Measurements from ENCODE around the gene ERG.

Gene ERG

DNA sequence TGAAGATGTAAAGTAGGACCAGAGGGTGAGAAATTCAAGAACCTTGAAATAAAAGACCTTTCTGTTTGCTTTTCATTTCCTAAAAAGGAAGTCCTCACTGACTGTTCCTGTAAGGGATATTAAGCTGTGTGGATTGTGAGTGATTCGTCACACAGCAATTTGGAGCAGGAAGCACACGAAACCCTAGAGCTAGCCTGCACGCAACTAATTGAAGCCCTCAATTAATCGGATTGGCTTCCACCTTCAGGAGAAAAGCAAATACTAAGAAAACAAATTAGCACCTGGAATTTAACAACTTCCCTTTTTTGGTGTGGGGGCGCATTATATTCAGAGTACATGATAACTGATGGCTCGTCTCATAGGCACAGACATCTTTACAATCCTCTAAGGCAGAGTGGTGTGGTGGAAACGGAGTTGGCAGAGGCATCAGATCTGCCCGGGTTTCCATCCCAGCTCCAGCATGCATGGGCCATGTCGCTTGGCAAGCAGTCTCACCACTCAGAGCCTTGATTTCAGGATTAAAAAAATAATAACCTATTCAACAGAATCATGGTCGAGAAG lies 146.2 kb downstream of the ERG start:
- no peak for DNase-seq
- Mint-ChIP-seq H3K4me1 (ENCODE audit: low read depth) (peaks cover 41% of the 10 kb centered on the region), H3K27me3 (peaks cover 15% of the 10 kb centered on the region), H3K36me3 (ENCODE audit: low read depth) (no peaks in the 10 kb centered on the region), H3K27ac (no peak overlapping the region), H3K4me3 (no peak overlapping the region), H3K9me3 (no peaks in the 10 kb centered on the region)

GRCh38 chr21:38351176-38351959 lies 146.9 kb downstream of the ERG start:
- Mint-ChIP-seq H3K4me3 (no peak overlapping the region), H3K9me3 (no peaks in the 10 kb centered on the region), H3K4me1 (ENCODE audit: low read depth) (peaks cover 41% of the 10 kb centered on the region), H3K27ac (peak overlapping the region; percentile 31), H3K36me3 (ENCODE audit: low read depth) (no peaks in the 10 kb centered on the region), H3K27me3 (peaks cover 15% of the 10 kb centered on the region)
- no peak for DNase-seq

- H3K27me3 Mint-ChIP-seq = peaks cover 15% of the 10 kb centered on the region
- no peaks in the 10 kb centered on the region for H3K36me3 Mint-ChIP-seq (ENCODE audit: low read depth)
- no peaks in the 10 kb centered on the region for H3K9me3 Mint-ChIP-seq
- no peak overlapping the region for H3K4me3 Mint-ChIP-seq
- H3K27ac Mint-ChIP-seq = no peak overlapping the region
- peaks cover 41% of the 10 kb centered on the region for H3K4me1 Mint-ChIP-seq (ENCODE audit: low read depth)
- no peak for DNase-seq
Measured at GRCh38 chr21:38350684-38351083, 147.6 kb downstream of the ERG start.

GRCh38 chr21:38349977-38350376 lies 148.3 kb downstream of the ERG start:
- no peak overlapping the region for H3K4me3 Mint-ChIP-seq
- H3K9me3 Mint-ChIP-seq = no peaks in the 10 kb centered on the region
- no peaks in the 10 kb centered on the region for H3K36me3 Mint-ChIP-seq (ENCODE audit: low read depth)
- no peak for DNase-seq
- peaks cover 41% of the 10 kb centered on the region for H3K4me1 Mint-ChIP-seq (ENCODE audit: low read depth)
- peak overlapping the region; percentile 85 for H3K27ac Mint-ChIP-seq
- peaks cover 15% of the 10 kb centered on the region for H3K27me3 Mint-ChIP-seq

- H3K27ac Mint-ChIP-seq = peak overlapping the region; percentile 85
- DNase-seq = no peak
Measured at GRCh38 chr21:38349111-38349746, 149.0 kb downstream of the ERG start.

GRCh38 chr21:38346286-38346685 lies 152.0 kb downstream of the ERG start:
- no peak overlapping the region for H3K4me3 Mint-ChIP-seq
- H3K4me1 Mint-ChIP-seq (ENCODE audit: low read depth) = peaks cover 27% of the 10 kb centered on the region
- DNase-seq = no peak
- H3K27me3 Mint-ChIP-seq = peaks cover 8% of the 10 kb centered on the region
- H3K9me3 Mint-ChIP-seq = no peaks in the 10 kb centered on the region
- no peak overlapping the region for H3K27ac Mint-ChIP-seq
- H3K36me3 Mint-ChIP-seq (ENCODE audit: low read depth) = no peaks in the 10 kb centered on the region

More at GRCh38 chr21:38349111-38349746, 149.0 kb downstream of the ERG start:
- H3K27me3 Mint-ChIP-seq = peaks cover 12% of the 10 kb centered on the region
- H3K4me1 Mint-ChIP-seq (ENCODE audit: low read depth) = peaks cover 41% of the 10 kb centered on the region
- H3K36me3 Mint-ChIP-seq (ENCODE audit: low read depth) = no peaks in the 10 kb centered on the region
- no peak overlapping the region for H3K4me3 Mint-ChIP-seq
- H3K9me3 Mint-ChIP-seq = no peaks in the 10 kb centered on the region

GRCh38 chr21:38343691-38344090 lies 154.6 kb downstream of the ERG start:
- no peak overlapping the region for H3K4me3 Mint-ChIP-seq
- no peak overlapping the region for H3K27ac Mint-ChIP-seq
- H3K4me1 Mint-ChIP-seq (ENCODE audit: low read depth) = peaks cover 7% of the 10 kb centered on the region
- no peak for DNase-seq
- H3K36me3 Mint-ChIP-seq (ENCODE audit: low read depth) = no peaks in the 10 kb centered on the region
- H3K27me3 Mint-ChIP-seq = no peaks in the 10 kb centered on the region
- no peaks in the 10 kb centered on the region for H3K9me3 Mint-ChIP-seq

DNA sequence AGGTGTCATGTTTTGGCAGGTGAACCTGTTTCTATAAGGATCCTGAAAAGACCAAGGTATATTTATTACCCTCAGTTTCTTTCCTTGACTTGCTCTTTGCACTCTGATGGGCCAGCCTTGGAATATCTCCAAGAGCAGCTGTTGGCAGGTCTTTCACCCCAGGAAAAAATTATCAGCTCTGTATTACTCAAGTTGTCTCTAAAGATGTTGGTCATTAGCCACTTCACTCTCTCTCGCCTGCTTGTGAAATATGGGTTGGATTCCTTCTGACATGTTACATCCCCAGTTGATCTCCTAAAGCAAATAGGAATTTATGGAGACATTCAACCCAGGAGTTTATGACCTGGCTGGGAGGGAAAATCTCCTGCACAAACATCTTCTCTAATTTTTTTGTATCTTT lies 155.5 kb downstream of the ERG start:
- H3K27ac Mint-ChIP-seq = no peak overlapping the region
- no peak for DNase-seq
- no peaks in the 10 kb centered on the region for H3K36me3 Mint-ChIP-seq (ENCODE audit: low read depth)
- no peak overlapping the region for H3K4me3 Mint-ChIP-seq
- H3K27me3 Mint-ChIP-seq = no peaks in the 10 kb centered on the region
- no peaks in the 10 kb centered on the region for H3K4me1 Mint-ChIP-seq (ENCODE audit: low read depth)
- H3K9me3 Mint-ChIP-seq = no peaks in the 10 kb centered on the region

DNA sequence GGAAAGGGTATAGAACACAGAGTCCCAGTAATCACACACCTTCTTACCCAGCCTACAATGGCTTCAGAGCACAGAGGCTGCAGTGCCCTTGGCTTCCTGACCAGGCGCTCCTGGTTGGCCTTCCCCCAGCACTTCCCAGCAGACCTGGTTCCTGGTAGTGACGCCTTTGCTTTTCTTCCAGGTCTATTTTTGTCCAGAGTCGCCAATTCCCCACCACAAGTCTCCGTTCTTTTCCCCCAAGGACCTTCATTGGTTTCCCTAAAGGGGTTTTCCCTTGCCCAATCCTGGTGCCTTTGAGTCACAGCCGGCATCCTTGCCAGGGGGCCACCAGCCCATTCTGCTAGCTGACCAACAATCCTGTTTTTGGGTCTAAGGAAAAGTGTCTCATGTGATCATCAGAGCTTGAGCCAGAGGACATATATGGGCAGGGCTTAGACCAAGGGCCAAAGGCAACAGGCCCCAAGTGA lies 156.7 kb downstream of the ERG start:
- H3K9me3 Mint-ChIP-seq = no peaks in the 10 kb centered on the region
- no peaks in the 10 kb centered on the region for H3K27me3 Mint-ChIP-seq
- no peaks in the 10 kb centered on the region for H3K4me1 Mint-ChIP-seq (ENCODE audit: low read depth)
- no peak for DNase-seq
- H3K27ac Mint-ChIP-seq = no peak overlapping the region
- no peaks in the 10 kb centered on the region for H3K36me3 Mint-ChIP-seq (ENCODE audit: low read depth)
- no peak overlapping the region for H3K4me3 Mint-ChIP-seq

DNA sequence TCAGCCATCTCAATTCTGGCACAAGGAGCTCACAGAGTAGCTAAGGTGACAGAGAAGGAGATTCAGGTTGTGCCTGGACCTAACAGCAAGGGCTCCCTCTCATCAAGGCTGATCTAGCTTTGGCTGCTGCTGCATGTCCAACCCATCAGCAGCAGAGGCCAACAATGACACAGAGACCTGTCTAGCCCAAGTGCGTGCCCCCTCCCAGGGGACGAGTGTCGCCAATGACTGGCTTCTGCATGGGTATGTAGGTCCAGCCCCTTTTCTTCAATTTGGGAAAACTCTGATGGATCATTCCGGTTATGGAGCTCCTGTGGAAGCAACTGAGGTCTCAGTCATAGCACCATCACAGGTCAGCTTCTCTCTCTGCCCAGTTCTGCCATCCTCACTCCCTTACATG lies 158.1 kb downstream of the ERG start:
- H3K27ac Mint-ChIP-seq = no peak overlapping the region
- no peaks in the 10 kb centered on the region for H3K27me3 Mint-ChIP-seq
- H3K4me3 Mint-ChIP-seq = no peak overlapping the region
- H3K36me3 Mint-ChIP-seq (ENCODE audit: low read depth) = no peaks in the 10 kb centered on the region
- H3K4me1 Mint-ChIP-seq (ENCODE audit: low read depth) = no peaks in the 10 kb centered on the region
- no peaks in the 10 kb centered on the region for H3K9me3 Mint-ChIP-seq
- DNase-seq = no peak

DNA sequence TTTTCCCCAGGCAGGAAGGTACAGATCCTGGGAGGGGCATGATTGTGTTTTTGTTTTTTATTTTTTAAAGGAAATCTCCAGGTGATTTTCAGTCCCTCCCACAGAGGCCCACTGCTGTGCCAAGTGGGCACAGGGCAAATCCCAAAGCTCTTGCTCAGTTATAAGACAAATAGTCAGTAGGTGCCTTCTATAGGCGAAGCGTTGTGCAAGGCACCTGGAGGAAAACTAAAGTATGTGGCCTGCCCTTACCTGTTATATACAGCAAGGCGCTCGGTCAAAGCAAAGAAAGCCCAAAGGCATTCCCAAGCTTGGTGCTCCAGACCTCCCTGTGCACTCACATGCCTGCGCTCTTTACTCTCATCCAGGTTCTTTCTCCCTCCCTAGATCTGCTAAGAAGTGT lies 160.5 kb downstream of the ERG start:
- H3K27ac Mint-ChIP-seq = no peak overlapping the region
- H3K27me3 Mint-ChIP-seq = no peaks in the 10 kb centered on the region

GRCh38 chr21:38334866-38335265 lies 163.4 kb downstream of the ERG start:
- Mint-ChIP-seq H3K27me3 (no peaks in the 10 kb centered on the region), H3K4me1 (ENCODE audit: low read depth) (no peaks in the 10 kb centered on the region), H3K36me3 (ENCODE audit: low read depth) (no peaks in the 10 kb centered on the region), H3K9me3 (no peaks in the 10 kb centered on the region), H3K4me3 (no peak overlapping the region), H3K27ac (no peak overlapping the region)
- no peak for DNase-seq

More for the DNA sequence above, 160.5 kb downstream of the ERG start:
- H3K4me3 Mint-ChIP-seq = no peak overlapping the region
- no peak for DNase-seq
- H3K36me3 Mint-ChIP-seq (ENCODE audit: low read depth) = no peaks in the 10 kb centered on the region
- no peaks in the 10 kb centered on the region for H3K9me3 Mint-ChIP-seq
- H3K4me1 Mint-ChIP-seq (ENCODE audit: low read depth) = no peaks in the 10 kb centered on the region

GRCh38 chr21:38333301-38334272 lies 164.7 kb downstream of the ERG start:
- Mint-ChIP-seq H3K4me3 (no peak overlapping the region), H3K9me3 (no peaks in the 10 kb centered on the region), H3K27ac (no peak overlapping the region), H3K4me1 (ENCODE audit: low read depth) (no peaks in the 10 kb centered on the region), H3K36me3 (ENCODE audit: low read depth) (no peaks in the 10 kb centered on the region), H3K27me3 (no peaks in the 10 kb centered on the region)
- no peak for DNase-seq

DNA sequence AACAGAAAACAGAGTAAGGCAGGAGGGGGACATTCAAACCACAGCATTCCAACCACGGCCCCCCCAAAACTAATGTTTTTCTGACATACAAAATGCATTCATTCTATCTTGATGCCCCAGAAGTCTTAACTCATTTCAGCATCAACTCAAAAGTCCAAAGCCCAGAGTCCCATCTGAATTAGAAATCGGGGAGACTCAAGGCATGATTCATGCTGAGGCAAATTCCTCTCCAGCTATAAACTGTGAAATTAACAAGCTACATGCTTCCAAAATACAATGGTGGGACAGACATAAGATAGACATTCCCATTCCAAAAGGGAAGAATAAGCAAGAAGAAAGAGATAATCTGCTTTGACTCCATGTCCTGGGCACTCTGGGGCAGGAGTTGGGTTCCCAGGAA lies 167.6 kb downstream of the ERG start:
- H3K4me1 Mint-ChIP-seq (ENCODE audit: low read depth) = peaks cover 6% of the 10 kb centered on the region
- H3K9me3 Mint-ChIP-seq = no peaks in the 10 kb centered on the region
- no peaks in the 10 kb centered on the region for H3K27me3 Mint-ChIP-seq
- DNase-seq = no peak
- H3K4me3 Mint-ChIP-seq = no peak overlapping the region
- no peaks in the 10 kb centered on the region for H3K36me3 Mint-ChIP-seq (ENCODE audit: low read depth)
- H3K27ac Mint-ChIP-seq = no peak overlapping the region
